CD4-positive, alpha-beta T cell (primary cell): Measurements from ENCODE around the gene DOK3. TPM values are rescaled to one million over a fixed set of nuclear protein-coding genes. Genes with fewer than 3 reads are reported as not detected.
A peak's percentile ranks its signal among the peaks of the same experiment; 100 is the strongest.

Experiments used
- ATAC-seq: fragments of 200-7000 bp; cut with Tn5 transposase; one replicate; pipeline ENCODE4 v1.10.0; 2022; ENCODE audit warnings: mild to moderate bottlenecking; ENCODE audit not compliant: poor library complexity
- CTCF ChIA-PET: fragments of 350-600 bp; sonication (Branson Sonifier 250); formaldehyde crosslinking; loops from one replicate; lab custom pipeline; 2021; ENCODE audit warnings: antibody characterized with exemption, inconsistent platforms; lab: Charles Lee
- POLR2A ChIA-PET: fragments of 350-600 bp; sonication (Branson Sonifier 250); formaldehyde crosslinking; loops from one replicate; lab custom pipeline; 2021; ENCODE audit warnings: antibody characterized with exemption, inconsistent platforms; lab: Charles Lee
- DNase-seq, 14 experiments: peaks; one replicate each; pipeline ENCODE4 v3.0.0-alpha.2; 2013 to 2020; ENCODE audit warnings: mixed read lengths in 2 of 14
- H3K27ac ChIP-seq, 2 donors: one replicate each; pipeline versions ENCODE4 v1.5.1 to v1.7.0; 2013; ENCODE audit warnings: low read length in 2 of 2, low read depth in 1 of 2, mild to moderate bottlenecking in 1 of 2
- H3K27me3 ChIP-seq, 2 experiments: 1 replicate in 1 of 2; 2 replicates in 1 of 2; pipeline versions ENCODE4 v1.6.1 to v1.7.0; 2013; ENCODE audit warnings: low read length in 2 of 2, control low read depth in 1 of 2, mild to moderate bottlenecking in 1 of 2, moderate library complexity in 1 of 2; ENCODE audit not compliant: insufficient read depth in 2 of 2, control insufficient read depth in 1 of 2
- H3K36me3 ChIP-seq: one replicate; pipeline ENCODE4 v1.6.1; 2013; ENCODE audit warnings: low read length, control low read depth; ENCODE audit not compliant: insufficient read depth
- H3K4me1 ChIP-seq: one replicate; pipeline ENCODE4 v1.6.1; 2013; ENCODE audit warnings: low read length, control low read depth; ENCODE audit not compliant: insufficient read depth
- H3K4me3 ChIP-seq: one replicate; pipeline ENCODE4 v1.5.1; 2013; ENCODE audit warnings: mild to moderate bottlenecking, low read length, moderate library complexity
- H3K9me3 ChIP-seq, 2 experiments: 1 replicate in 1 of 2; 2 replicates in 1 of 2; pipeline versions ENCODE4 v1.6.1 to v1.7.0; 2013; ENCODE audit warnings: low read length in 2 of 2, mild to moderate bottlenecking in 2 of 2, control low read depth in 1 of 2, moderate library complexity in 1 of 2; ENCODE audit not compliant: control insufficient read depth in 1 of 2, insufficient read depth in 1 of 2
- H3K27ac Mint-ChIP-seq: one replicate; pipeline ENCODE4 v1.8.0; 2020; ENCODE audit warnings: mixed read lengths
- H3K27me3 Mint-ChIP-seq: one replicate; pipeline ENCODE4 v1.8.0; 2021; ENCODE audit warnings: mixed read lengths
- H3K36me3 Mint-ChIP-seq: one replicate; pipeline ENCODE4 v1.8.0; 2021; ENCODE audit warnings: low read depth, mixed read lengths
- H3K4me1 Mint-ChIP-seq: one replicate; pipeline ENCODE4 v1.8.0; 2021; ENCODE audit warnings: low read depth, mixed read lengths
- H3K4me3 Mint-ChIP-seq: one replicate; pipeline ENCODE4 v1.8.0; 2020; ENCODE audit warnings: mild to moderate bottlenecking, mixed read lengths
- H3K9me3 Mint-ChIP-seq: one replicate; pipeline ENCODE4 v1.8.0; 2020; ENCODE audit warnings: mixed read lengths
- intact Hi-C, 2 experiments: fragments of 100-400 bp; cut with DNase I in 1 of 2; cut with micrococcal nuclease in 1 of 2; formaldehyde crosslinking; loops; one replicate each; pipeline versions ENCODE4 v1.15.1 to v1.9.0; 2023 to 2025; cut with DNase I, micrococcal nuclease
- total RNA-seq, 174 experiments: library from RNA in 2 of 174; stranded (reverse) in 2 of 174; gene quantifications; one replicate each; pipeline ENCODE4 v1.2.3 and lab custom pipeline; 2021 to 2026
- TF ChIP-seq, protein P1 (sequence below): fragments of 200-600 bp; IDR thresholded peaks from one replicate; pipeline ENCODE4 v1.8.0; 2022; ENCODE audit warnings: antibody characterized with exemption, mild to moderate bottlenecking

Gene DOK3
- total RNA-seq, 2 experiments from 2014 or later, result 1.3 to 1.4 TPM

DNA sequence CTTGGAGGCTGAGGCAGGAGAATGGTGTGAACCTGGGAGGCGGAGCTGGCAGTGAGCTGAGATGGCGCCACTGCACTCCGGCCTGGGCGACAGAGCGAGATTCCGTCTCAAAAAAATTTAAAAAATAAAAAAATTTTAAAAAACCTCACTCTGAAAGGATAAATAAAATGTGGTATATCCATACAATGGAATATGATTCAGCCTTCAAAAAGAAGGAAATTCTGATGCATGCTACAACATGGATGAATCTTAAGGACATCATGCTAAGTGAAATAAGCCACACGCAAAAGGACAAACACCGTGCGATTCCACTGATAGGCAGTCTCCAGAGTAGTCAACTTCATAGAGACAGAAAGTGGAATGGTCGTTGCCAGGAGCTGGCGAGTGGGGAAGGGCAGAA, 44.6 kb downstream of the DOK3 start:
- Histone ChIP-seq H3K27ac (no peak overlapping the region), H3K9me3 (no peaks in the 10 kb centered on the region), H3K27me3 (no peaks in the 10 kb centered on the region), H3K36me3 (no peaks in the 10 kb centered on the region), H3K4me1 (peaks cover 14% of the 10 kb centered on the region), H3K4me3 (no peak overlapping the region)
- TF ChIP-seq, protein P1, sequence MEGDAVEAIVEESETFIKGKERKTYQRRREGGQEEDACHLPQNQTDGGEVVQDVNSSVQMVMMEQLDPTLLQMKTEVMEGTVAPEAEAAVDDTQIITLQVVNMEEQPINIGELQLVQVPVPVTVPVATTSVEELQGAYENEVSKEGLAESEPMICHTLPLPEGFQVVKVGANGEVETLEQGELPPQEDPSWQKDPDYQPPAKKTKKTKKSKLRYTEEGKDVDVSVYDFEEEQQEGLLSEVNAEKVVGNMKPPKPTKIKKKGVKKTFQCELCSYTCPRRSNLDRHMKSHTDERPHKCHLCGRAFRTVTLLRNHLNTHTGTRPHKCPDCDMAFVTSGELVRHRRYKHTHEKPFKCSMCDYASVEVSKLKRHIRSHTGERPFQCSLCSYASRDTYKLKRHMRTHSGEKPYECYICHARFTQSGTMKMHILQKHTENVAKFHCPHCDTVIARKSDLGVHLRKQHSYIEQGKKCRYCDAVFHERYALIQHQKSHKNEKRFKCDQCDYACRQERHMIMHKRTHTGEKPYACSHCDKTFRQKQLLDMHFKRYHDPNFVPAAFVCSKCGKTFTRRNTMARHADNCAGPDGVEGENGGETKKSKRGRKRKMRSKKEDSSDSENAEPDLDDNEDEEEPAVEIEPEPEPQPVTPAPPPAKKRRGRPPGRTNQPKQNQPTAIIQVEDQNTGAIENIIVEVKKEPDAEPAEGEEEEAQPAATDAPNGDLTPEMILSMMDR, result no peak
- CTCF ChIA-PET, result interaction anchor here (0.7 kb wide), 1 partner anchor 8 kb away, joined by 3 read pairs; no protein-coding TSS in a partner anchor
- intact Hi-C loops, result no loop called here
- Mint-ChIP-seq H3K27ac (no peak overlapping the region), H3K36me3 (no peaks in the 10 kb centered on the region), H3K27me3 (no peaks in the 10 kb centered on the region), H3K4me3 (no peak overlapping the region), H3K9me3 (no peaks in the 10 kb centered on the region), H3K4me1 (no peaks in the 10 kb centered on the region)
- no peak for ATAC-seq
- DNase-seq, result no peak
- POLR2A ChIA-PET, result interaction anchor here (1.0 kb wide), 1 partner anchor 82 kb away, joined by 3 read pairs; no protein-coding TSS in a partner anchor

DNA sequence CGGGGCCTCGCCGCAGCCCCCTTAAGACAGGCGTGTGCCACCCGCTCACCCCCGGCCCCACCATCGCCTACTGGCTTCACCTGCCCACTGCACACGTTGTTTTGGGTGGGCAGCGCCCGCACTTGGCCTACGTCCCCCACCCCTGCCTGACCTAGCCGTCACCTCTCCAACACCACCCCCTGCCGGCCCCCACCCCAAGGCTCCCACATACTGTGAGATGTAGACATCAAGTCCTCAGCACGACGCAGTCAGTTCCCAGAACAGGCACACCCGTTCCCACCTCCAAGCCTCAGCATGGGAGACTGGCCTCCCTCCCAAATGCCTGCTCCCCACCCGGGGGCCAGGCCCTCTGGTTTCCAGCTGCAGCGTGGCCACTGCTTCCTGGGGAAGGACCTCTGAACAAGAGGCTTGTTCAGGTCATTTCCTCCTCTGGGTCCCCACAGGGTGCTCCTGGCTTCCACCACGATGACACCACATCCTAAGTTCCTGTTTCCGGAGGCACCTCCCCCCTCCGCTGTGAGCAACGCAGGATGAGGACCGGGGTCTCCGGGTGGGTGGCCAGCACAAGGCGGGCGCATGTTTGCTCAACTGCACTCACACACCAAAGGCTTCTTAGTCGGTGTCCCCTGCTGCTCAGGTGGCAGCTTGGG, 47.5 kb downstream of the DOK3 start:
- H3K4me1 Mint-ChIP-seq, result peaks cover 4% of the 10 kb centered on the region
- H3K36me3 ChIP-seq, result no peaks in the 10 kb centered on the region
- no peak overlapping the region for H3K4me3 ChIP-seq
- H3K36me3 Mint-ChIP-seq, result no peaks in the 10 kb centered on the region
- no peak overlapping the region for H3K4me3 Mint-ChIP-seq
- no peaks in the 10 kb centered on the region for H3K27me3 Mint-ChIP-seq
- no peaks in the 10 kb centered on the region for H3K9me3 Mint-ChIP-seq
- no peak for ATAC-seq
- no peak overlapping the region for H3K27ac ChIP-seq
- DNase-seq, result peak in 2 of 14 experiments; percentile 45 to 61
- no peak overlapping the region for H3K27ac Mint-ChIP-seq
- TF ChIP-seq, protein P1, result no peak
- ChIA-PET POLR2A (no interaction called here), CTCF (no interaction called here)
- H3K4me1 ChIP-seq, result peaks cover 18% of the 10 kb centered on the region
- H3K27me3 ChIP-seq, result no peaks in the 10 kb centered on the region
- intact Hi-C loops, result no loop called here
- no peaks in the 10 kb centered on the region for H3K9me3 ChIP-seq

DNA sequence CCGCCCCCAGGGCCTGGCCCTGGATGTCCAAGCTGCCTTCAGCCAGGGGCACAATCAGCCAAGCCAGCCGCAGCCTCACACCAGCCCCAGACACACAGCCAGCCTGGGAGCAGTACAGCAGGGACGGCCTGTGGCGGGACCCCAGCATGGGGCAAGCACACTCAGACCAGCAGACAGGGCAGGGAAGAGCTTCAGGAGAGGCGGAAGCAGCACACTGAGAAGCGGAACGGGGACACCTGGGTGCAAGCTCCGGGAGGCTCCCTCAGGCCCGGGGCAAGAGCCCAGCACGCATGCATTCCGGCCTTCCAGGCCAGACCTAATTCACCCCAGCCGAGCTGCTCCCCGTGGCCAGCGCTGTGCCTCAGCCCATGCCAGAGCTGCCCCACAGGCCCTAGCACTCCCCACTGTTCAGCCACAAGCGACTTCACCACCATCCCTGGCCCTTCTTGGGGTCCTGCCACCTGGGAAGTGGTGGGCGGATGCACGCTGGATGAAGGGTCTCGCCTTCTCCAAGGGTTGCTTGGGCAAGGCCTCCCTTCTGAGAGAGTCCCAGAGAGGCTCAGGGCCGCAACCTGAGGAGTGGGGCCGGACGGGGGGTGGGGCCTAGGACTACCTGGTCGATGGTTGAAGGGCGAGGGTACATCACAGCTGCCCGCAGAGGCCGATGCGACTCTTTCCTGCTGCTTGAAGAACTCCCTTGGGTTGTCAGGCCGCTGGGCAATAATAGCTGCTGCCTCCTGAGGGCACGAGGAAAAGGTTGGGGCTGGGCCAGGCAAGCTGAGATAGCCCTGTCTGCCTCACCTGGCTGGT, 49.6 kb downstream of the DOK3 start:
- Mint-ChIP-seq H3K4me1 (peaks cover 12% of the 10 kb centered on the region), H3K4me3 (no peak overlapping the region), H3K36me3 (peaks cover 4% of the 10 kb centered on the region), H3K27ac (no peak overlapping the region), H3K9me3 (no peaks in the 10 kb centered on the region), H3K27me3 (no peaks in the 10 kb centered on the region)
- no peak overlapping the region for H3K4me3 ChIP-seq
- intact Hi-C loops, result loop anchor here in 1 of 2 experiments (5.0 kb wide), 1 partner anchor 143 kb away; no protein-coding TSS in a partner anchor
- H3K27ac ChIP-seq, result no peak overlapping the region
- no peak for DNase-seq
- no peak for ATAC-seq
- no peaks in the 10 kb centered on the region for H3K36me3 ChIP-seq
- H3K4me1 ChIP-seq, result peaks cover 33% of the 10 kb centered on the region
- no peaks in the 10 kb centered on the region for H3K9me3 ChIP-seq
- CTCF ChIA-PET, result interaction anchor here (1.4 kb wide), 1 partner anchor 56 kb away, joined by 3 read pairs; no protein-coding TSS in a partner anchor
- POLR2A ChIA-PET, result interaction anchor here (0.6 kb wide), 1 partner anchor 58 kb away, joined by 3 read pairs; no protein-coding TSS in a partner anchor
- no peaks in the 10 kb centered on the region for H3K27me3 ChIP-seq
- TF ChIP-seq, protein P1, result no peak
